ENCODE measurements around the gene NDC1. TPM values are rescaled to one million over a fixed set of nuclear protein-coding genes. Genes with fewer than 3 reads are reported as not detected.

NDC1 gene
- total and polyA plus RNA-seq, 2 donors (not counting 3 experiments of a cell fraction or from before 2014, with no cell fraction given), result 23.2 to 29.2 TPM

DNA sequence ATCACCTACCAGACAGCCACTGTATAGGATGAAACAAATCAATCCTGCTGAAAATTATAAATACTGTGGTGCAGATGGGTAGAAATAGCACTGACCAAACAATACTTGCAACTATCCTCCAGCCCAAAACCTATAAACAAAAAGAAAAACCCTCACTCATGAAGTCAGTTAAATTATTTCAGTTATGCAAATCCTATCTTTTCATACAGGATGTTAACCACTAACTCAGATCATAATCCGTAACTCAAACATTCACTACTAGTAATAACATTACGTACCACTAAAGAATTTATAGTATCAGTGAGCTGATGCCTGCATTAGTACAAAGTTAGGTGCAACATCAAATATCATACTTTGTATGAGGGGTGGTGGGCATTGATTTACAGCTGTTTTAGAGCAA, 2.6 kb downstream of the NDC1 start:
- BruUV-seq (replicated peaks), result no TSS peak
- FAIRE-seq (no peak), DNase-seq (ENCODE audit: low read depth, low spot score) (no peak)
- CTCF ChIA-PET, result interaction anchor here (0.9 to 1.5 kb wide), 2 partner anchors 9 to 23 kb away, joined by 3 to 4 read pairs; no protein-coding TSS in a partner anchor
- H4K20me1 ChIP-seq (replicated peaks; ENCODE audit: control insufficient read depth, extremely low read depth, insufficient read depth, low read length), result no peaks in the 10 kb centered on the region
- H3K27me3 ChIP-seq (ENCODE audit: control insufficient read depth in 2 of 2, insufficient read depth in 2 of 2, low read length in 2 of 2), result no peaks in the 10 kb centered on the region
- POLR2A ChIA-PET, result no interaction called here
- TF ChIP-seq FOS (IDR thresholded peaks at IDR 0.05; ENCODE audit: borderline replicate concordance, insufficient read depth, low read length) (no peak), POLR2AphosphoS5 (IDR thresholded peaks at IDR 0.05; ENCODE audit: insufficient read depth, low read depth, low read length) (no peak), JUN (IDR thresholded peaks at IDR 0.05; ENCODE audit: borderline replicate concordance, insufficient read depth, insufficient read length, low read depth) (no peak), POLR2A (IDR thresholded peaks at IDR 0.05; ENCODE audit: low read depth, low read length) (no peak), EZH2 (IDR thresholded peaks at IDR 0.05; ENCODE audit: borderline replicate concordance, low read depth, low read length, severe bottlenecking) (no peak), MYC (IDR thresholded peaks at IDR 0.05; ENCODE audit: low read depth, low read length) (no peak), GATA2 (IDR thresholded peaks at IDR 0.05; ENCODE audit: insufficient read depth, insufficient read length, low read depth, low read length) (no peak)
- TF ChIP-seq, protein P1, sequence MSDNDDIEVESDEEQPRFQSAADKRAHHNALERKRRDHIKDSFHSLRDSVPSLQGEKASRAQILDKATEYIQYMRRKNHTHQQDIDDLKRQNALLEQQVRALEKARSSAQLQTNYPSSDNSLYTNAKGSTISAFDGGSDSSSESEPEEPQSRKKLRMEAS (IDR thresholded peaks at IDR 0.05; ENCODE audit: insufficient read depth, insufficient read length), result no peak
- TF ChIP-seq, protein P2, sequence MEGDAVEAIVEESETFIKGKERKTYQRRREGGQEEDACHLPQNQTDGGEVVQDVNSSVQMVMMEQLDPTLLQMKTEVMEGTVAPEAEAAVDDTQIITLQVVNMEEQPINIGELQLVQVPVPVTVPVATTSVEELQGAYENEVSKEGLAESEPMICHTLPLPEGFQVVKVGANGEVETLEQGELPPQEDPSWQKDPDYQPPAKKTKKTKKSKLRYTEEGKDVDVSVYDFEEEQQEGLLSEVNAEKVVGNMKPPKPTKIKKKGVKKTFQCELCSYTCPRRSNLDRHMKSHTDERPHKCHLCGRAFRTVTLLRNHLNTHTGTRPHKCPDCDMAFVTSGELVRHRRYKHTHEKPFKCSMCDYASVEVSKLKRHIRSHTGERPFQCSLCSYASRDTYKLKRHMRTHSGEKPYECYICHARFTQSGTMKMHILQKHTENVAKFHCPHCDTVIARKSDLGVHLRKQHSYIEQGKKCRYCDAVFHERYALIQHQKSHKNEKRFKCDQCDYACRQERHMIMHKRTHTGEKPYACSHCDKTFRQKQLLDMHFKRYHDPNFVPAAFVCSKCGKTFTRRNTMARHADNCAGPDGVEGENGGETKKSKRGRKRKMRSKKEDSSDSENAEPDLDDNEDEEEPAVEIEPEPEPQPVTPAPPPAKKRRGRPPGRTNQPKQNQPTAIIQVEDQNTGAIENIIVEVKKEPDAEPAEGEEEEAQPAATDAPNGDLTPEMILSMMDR (IDR thresholded peaks at IDR 0.05; ENCODE audit: extremely low read depth in 1 of 2, insufficient read depth in 1 of 2, low read depth in 1 of 2, low read length in 2 of 2), result no peak
- peaks cover 59% of the 10 kb centered on the region for H3K79me2 ChIP-seq (ENCODE audit: control insufficient read depth, insufficient read depth, low read length)
- H3K4me2 ChIP-seq (ENCODE audit: insufficient read depth, low read length), result no peak overlapping the region
- no peak overlapping the region for H3K4me3 ChIP-seq (replicated peaks in 1 of 3; ENCODE audit: insufficient read depth in 1 of 3, low read depth in 1 of 3, low read length in 3 of 3)
- H3K9me1 ChIP-seq (replicated peaks; ENCODE audit: control insufficient read depth, extremely low read depth, insufficient read depth, low read length), result no peaks in the 10 kb centered on the region
- no peak overlapping the region for H3K9ac ChIP-seq (replicated peaks; ENCODE audit: extremely low read depth, insufficient read depth, low read length)
- intact Hi-C loops (cut with micrococcal nuclease) (no loop called here), dilution Hi-C loops (cut with MboI; ENCODE audit: extremely low pct_ligation_motif_present, low sequenced_read_pairs) (no loop called here)
- no peak overlapping the region for H3K27ac ChIP-seq (ENCODE audit: insufficient read depth, low read depth, low read length)
- H3K36me3 ChIP-seq (ENCODE audit: control insufficient read depth in 2 of 2, extremely low read depth in 1 of 2, insufficient read depth in 2 of 2, low read length in 2 of 2), result no peaks in the 10 kb centered on the region
- H3K9me3 ChIP-seq (replicated peaks; ENCODE audit: control insufficient read depth, insufficient read depth, low read length), result no peaks in the 10 kb centered on the region
- no peak overlapping the region for H2AFZ ChIP-seq (ENCODE audit: low read depth, low read length)
- peaks cover 5% of the 10 kb centered on the region for H3K4me1 ChIP-seq (ENCODE audit: control insufficient read depth, extremely low read depth, insufficient read depth, low read length)

Data from endothelial cell of umbilical vein (primary cell).